Thyroid gland (tissue), 4 donors: ENCODE results near the gene STARD10.

ENCODE experiments used
- POLR2A ChIP-seq, 2 donors: fragments of 450-650 bp; IDR thresholded peaks; one replicate each; pipeline ENCODE4 v1.6.1; 2017; ENCODE audit warnings: antibody characterized with exemption in 2 of 2, mild to moderate bottlenecking in 2 of 2, moderate library complexity in 1 of 2
- TF ChIP-seq, protein P1 (sequence below), 6 experiments: fragments of 200-600 bp in 3 of 6; fragments of 450-650 bp in 3 of 6; sonication (generic) in 3 of 6; IDR thresholded peaks; one replicate each; pipeline ENCODE4 v1.5.1; 2016 to 2019; ENCODE audit warnings: antibody characterized with exemption in 6 of 6, mild to moderate bottlenecking in 2 of 6, inconsistent platforms in 1 of 6, moderate library complexity in 1 of 6

DNA sequence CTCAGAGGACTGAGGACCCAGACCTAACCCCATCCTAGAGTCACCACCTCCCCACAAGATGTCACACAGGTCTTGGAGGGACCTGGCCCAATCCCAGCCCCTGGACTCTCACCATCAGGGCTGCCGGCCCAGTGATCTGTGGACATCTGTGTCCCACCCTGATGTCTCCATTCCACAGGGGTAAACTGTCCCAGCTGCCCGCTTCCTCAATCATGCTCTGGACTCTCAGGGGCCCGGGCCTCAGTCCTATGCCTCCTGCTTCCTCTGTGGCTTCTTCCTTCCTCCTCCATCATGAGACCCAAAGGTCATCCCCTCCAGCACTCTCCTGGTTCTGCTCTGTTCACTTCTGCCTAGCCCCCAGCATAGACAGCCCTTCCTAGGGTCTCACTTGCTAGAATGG lies 73.8 kb downstream of the STARD10 start:
- TF ChIP-seq POLR2A (IDR thresholded peaks at IDR 0.05): no peak
- TF ChIP-seq, protein P1, sequence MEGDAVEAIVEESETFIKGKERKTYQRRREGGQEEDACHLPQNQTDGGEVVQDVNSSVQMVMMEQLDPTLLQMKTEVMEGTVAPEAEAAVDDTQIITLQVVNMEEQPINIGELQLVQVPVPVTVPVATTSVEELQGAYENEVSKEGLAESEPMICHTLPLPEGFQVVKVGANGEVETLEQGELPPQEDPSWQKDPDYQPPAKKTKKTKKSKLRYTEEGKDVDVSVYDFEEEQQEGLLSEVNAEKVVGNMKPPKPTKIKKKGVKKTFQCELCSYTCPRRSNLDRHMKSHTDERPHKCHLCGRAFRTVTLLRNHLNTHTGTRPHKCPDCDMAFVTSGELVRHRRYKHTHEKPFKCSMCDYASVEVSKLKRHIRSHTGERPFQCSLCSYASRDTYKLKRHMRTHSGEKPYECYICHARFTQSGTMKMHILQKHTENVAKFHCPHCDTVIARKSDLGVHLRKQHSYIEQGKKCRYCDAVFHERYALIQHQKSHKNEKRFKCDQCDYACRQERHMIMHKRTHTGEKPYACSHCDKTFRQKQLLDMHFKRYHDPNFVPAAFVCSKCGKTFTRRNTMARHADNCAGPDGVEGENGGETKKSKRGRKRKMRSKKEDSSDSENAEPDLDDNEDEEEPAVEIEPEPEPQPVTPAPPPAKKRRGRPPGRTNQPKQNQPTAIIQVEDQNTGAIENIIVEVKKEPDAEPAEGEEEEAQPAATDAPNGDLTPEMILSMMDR (IDR thresholded peaks at IDR 0.05): no peak
